DMS53 treated with DMSO at 0.1 percent for 48 hours (cell line): Measurements from ENCODE around the gene OGG1.
A peak's percentile ranks its signal among the peaks of the same experiment; 100 is the strongest.

Experiments used
- DNase-seq: peaks from one replicate; lab custom pipeline; 2025; ENCODE audit not compliant: unreplicated experiment; lab: John Stamatoyannopoulos, UW

Gene OGG1

GRCh38 chr3:9783954-9784353 is 34.2 kb downstream of the OGG1 start:
- DNase-seq, result no peak

GRCh38 chr3:9784965-9785364 is 35.2 kb downstream of the OGG1 start:
- no peak for DNase-seq

GRCh38 chr3:9785602-9786001 is 35.9 kb downstream of the OGG1 start:
- DNase-seq, result no peak

GRCh38 chr3:9786209-9786739 is 36.5 kb downstream of the OGG1 start:
- DNase-seq, result no peak

- no peak for DNase-seq
Observed at GRCh38 chr3:9786825-9787669, 37.3 kb downstream of the OGG1 start.

GRCh38 chr3:9787714-9788113 is 38.0 kb downstream of the OGG1 start:
- DNase-seq, result no peak

- no peak for DNase-seq
Observed at GRCh38 chr3:9791127-9791526, 41.4 kb downstream of the OGG1 start.

- DNase-seq, result no peak
Observed at GRCh38 chr3:9791790-9792404, 42.1 kb downstream of the OGG1 start.

GRCh38 chr3:9792405-9793160 is 42.8 kb downstream of the OGG1 start, which contains the start of the genes ARPC4 and TADA3:
Gene ARPC4 (plus strand): TSS chr3:9793082. CDS start chr3:9793122, 40 bp downstream.
Gene TADA3 (minus strand): TSS chr3:9792473. CDS start chr3:9791466, 1,007 bp downstream.
- peak; percentile 56 for DNase-seq

GRCh38 chr3:9793161-9793781 is 43.5 kb downstream of the OGG1 start:
- DNase-seq, result no peak

- no peak for DNase-seq
Observed at GRCh38 chr3:9794400-9794799, 44.6 kb downstream of the OGG1 start.

GRCh38 chr3:9795207-9795606 is 45.5 kb downstream of the OGG1 start:
- DNase-seq, result no peak

GRCh38 chr3:9797196-9797945 is 47.6 kb downstream of the OGG1 start:
- DNase-seq, result no peak

- DNase-seq, result no peak
Observed at GRCh38 chr3:9800529-9800928, 50.8 kb downstream of the OGG1 start.

GRCh38 chr3:9803494-9803893 is 53.7 kb downstream of the OGG1 start:
- DNase-seq, result no peak

- DNase-seq, result no peak
Observed at GRCh38 chr3:9804996-9805395, 55.2 kb downstream of the OGG1 start.

- DNase-seq, result no peak
Observed at GRCh38 chr3:9806137-9806536, 56.4 kb downstream of the OGG1 start.
